HG02798 (cell line): ENCODE data around the gene TMEM150B.

Source experiments
- ATAC-seq: cut with Tn5 transposase; IDR thresholded peaks from one replicate; pipeline ENCODE4 v1.9.1; 2021; ENCODE audit warnings: mild to moderate bottlenecking; ENCODE audit not compliant: unreplicated experiment, poor library complexity

TMEM150B gene

GRCh38 chr19:55325172-55325571 is at the start of gene TMEM150B:
TMEM150B (minus strand) TSS chr19:55325341; CDS start chr19:55321036, 4,305 bp downstream.
- ATAC-seq, result no peak

- ATAC-seq, result no peak
These were observed 49.0 kb upstream of the TMEM150B start for GRCh38 chr19:55373993-55374757.

GRCh38 chr19:55373306-55373992 is 48.3 kb upstream of the TMEM150B start:
- ATAC-seq, result no peak

- ATAC-seq, result no peak
These were observed 47.4 kb upstream of the TMEM150B start for GRCh38 chr19:55372316-55373081.

GRCh38 chr19:55370305-55370988 is 45.3 kb upstream of the TMEM150B start, which contains the start of gene IL11:
IL11 (minus strand) TSS chr19:55370463; CDS start chr19:55370310, 153 bp downstream.
- ATAC-seq, result no peak

- no peak for ATAC-seq
These were observed 44.6 kb upstream of the TMEM150B start for GRCh38 chr19:55369653-55370304.

- ATAC-seq, result no peak
These were observed 43.8 kb upstream of the TMEM150B start for GRCh38 chr19:55368701-55369563.

GRCh38 chr19:55368106-55368505 is 43.0 kb upstream of the TMEM150B start:
- ATAC-seq, result no peak

GRCh38 chr19:55366790-55367189 is 41.6 kb upstream of the TMEM150B start:
- ATAC-seq, result no peak

GRCh38 chr19:55365964-55366363 is 40.8 kb upstream of the TMEM150B start:
- ATAC-seq, result no peak

GRCh38 chr19:55365245-55365644 is 40.1 kb upstream of the TMEM150B start:
- no peak for ATAC-seq

GRCh38 chr19:55362990-55363716 is 38.0 kb upstream of the TMEM150B start, which contains the start of gene GARIN5B:
GARIN5B (minus strand) TSS chr19:55363260; CDS start chr19:55363066, 194 bp downstream.
- no peak for ATAC-seq

GRCh38 chr19:55362174-55362989 is 37.2 kb upstream of the TMEM150B start:
- ATAC-seq, result no peak

GRCh38 chr19:55360902-55361301 is 35.8 kb upstream of the TMEM150B start:
- no peak for ATAC-seq

GRCh38 chr19:55358943-55359908 is 34.1 kb upstream of the TMEM150B start:
- ATAC-seq, result no peak

- no peak for ATAC-seq
These were observed 33.4 kb upstream of the TMEM150B start for GRCh38 chr19:55358493-55358892.
